HL-60 (cell line): ENCODE measurements around the gene RTL3.

ENCODE experiments used
- GABPA ChIP-seq: IDR thresholded peaks from 2 replicates; pipeline ENCODE4 v1.6.1; 2012; ENCODE audit warnings: low read depth
- POLR2AphosphoS5 ChIP-seq: IDR thresholded peaks from 2 replicates; pipeline ENCODE4 v1.6.1; 2012; ENCODE audit warnings: low read depth
- SPI1 ChIP-seq: IDR thresholded peaks from 2 replicates; pipeline ENCODE4 v1.6.1; 2012; ENCODE audit warnings: low read depth, mild to moderate bottlenecking, borderline replicate concordance
- TF ChIP-seq, protein P1 (sequence below): IDR thresholded peaks from one replicate; pipeline ENCODE4 v1.5.1; 2011; ENCODE audit warnings: low read length, control low read depth, inconsistent platforms; ENCODE audit not compliant: insufficient read depth
- TF ChIP-seq, protein P2 (sequence below): IDR thresholded peaks from 2 replicates; pipeline ENCODE4 v1.6.1; 2012; ENCODE audit warnings: low read depth; ENCODE audit not compliant: insufficient replicate concordance

DNA sequence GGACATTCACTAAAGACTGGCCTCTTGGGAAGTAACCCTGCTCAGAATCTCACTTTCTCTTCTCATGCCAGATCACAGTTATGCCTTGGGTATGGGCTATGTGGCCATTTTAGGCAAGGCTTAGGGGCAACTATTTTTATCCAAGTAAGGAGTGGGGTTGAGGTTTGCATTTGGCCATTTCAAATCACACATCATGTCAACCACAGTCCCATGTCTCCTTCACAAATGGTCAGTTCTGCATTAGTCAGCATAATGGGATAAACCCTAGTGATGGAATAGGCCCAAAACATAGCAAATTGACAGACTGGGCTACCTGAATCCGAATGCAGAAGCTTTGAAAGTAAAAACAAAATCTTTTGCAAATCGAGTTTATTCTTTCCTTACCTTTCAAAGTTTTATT lies 827 bp upstream of the RTL3 start:
- TF ChIP-seq, protein P1, sequence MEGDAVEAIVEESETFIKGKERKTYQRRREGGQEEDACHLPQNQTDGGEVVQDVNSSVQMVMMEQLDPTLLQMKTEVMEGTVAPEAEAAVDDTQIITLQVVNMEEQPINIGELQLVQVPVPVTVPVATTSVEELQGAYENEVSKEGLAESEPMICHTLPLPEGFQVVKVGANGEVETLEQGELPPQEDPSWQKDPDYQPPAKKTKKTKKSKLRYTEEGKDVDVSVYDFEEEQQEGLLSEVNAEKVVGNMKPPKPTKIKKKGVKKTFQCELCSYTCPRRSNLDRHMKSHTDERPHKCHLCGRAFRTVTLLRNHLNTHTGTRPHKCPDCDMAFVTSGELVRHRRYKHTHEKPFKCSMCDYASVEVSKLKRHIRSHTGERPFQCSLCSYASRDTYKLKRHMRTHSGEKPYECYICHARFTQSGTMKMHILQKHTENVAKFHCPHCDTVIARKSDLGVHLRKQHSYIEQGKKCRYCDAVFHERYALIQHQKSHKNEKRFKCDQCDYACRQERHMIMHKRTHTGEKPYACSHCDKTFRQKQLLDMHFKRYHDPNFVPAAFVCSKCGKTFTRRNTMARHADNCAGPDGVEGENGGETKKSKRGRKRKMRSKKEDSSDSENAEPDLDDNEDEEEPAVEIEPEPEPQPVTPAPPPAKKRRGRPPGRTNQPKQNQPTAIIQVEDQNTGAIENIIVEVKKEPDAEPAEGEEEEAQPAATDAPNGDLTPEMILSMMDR = no peak
- TF ChIP-seq POLR2AphosphoS5 (no peak), GABPA (no peak), SPI1 (no peak)
- TF ChIP-seq, protein P2, sequence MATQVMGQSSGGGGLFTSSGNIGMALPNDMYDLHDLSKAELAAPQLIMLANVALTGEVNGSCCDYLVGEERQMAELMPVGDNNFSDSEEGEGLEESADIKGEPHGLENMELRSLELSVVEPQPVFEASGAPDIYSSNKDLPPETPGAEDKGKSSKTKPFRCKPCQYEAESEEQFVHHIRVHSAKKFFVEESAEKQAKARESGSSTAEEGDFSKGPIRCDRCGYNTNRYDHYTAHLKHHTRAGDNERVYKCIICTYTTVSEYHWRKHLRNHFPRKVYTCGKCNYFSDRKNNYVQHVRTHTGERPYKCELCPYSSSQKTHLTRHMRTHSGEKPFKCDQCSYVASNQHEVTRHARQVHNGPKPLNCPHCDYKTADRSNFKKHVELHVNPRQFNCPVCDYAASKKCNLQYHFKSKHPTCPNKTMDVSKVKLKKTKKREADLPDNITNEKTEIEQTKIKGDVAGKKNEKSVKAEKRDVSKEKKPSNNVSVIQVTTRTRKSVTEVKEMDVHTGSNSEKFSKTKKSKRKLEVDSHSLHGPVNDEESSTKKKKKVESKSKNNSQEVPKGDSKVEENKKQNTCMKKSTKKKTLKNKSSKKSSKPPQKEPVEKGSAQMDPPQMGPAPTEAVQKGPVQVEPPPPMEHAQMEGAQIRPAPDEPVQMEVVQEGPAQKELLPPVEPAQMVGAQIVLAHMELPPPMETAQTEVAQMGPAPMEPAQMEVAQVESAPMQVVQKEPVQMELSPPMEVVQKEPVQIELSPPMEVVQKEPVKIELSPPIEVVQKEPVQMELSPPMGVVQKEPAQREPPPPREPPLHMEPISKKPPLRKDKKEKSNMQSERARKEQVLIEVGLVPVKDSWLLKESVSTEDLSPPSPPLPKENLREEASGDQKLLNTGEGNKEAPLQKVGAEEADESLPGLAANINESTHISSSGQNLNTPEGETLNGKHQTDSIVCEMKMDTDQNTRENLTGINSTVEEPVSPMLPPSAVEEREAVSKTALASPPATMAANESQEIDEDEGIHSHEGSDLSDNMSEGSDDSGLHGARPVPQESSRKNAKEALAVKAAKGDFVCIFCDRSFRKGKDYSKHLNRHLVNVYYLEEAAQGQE = no peak
